Stomach (tissue), 4 donors: ENCODE data around the gene LGI1.

Experiments
- POLR2A ChIP-seq, 4 donors: fragments of 450-650 bp; IDR thresholded peaks; one replicate each; pipeline ENCODE4 v1.6.1; 2016; ENCODE audit warnings: antibody characterized with exemption in 4 of 4, control low read depth in 2 of 4, mild to moderate bottlenecking in 1 of 4, moderate library complexity in 1 of 4
- POLR2AphosphoS5 ChIP-seq, 3 donors: sonication (generic); formaldehyde crosslinking; IDR thresholded peaks; one replicate each; pipeline ENCODE4 v1.6.1; 2016; ENCODE audit warnings: antibody characterized with exemption in 3 of 3
- TF ChIP-seq, protein P1 (sequence below), 7 experiments: fragments of 450-650 bp in 4 of 7; fragments of 200-600 bp in 3 of 7; sonication (generic) in 3 of 7; IDR thresholded peaks; one replicate each; pipeline ENCODE4 v1.5.1; 2016 to 2019; ENCODE audit warnings: antibody characterized with exemption in 7 of 7, control low read depth in 2 of 7, mild to moderate bottlenecking in 1 of 7

- no peak for TF ChIP-seq POLR2A (IDR thresholded peaks at IDR 0.05)
- TF ChIP-seq, protein P1, sequence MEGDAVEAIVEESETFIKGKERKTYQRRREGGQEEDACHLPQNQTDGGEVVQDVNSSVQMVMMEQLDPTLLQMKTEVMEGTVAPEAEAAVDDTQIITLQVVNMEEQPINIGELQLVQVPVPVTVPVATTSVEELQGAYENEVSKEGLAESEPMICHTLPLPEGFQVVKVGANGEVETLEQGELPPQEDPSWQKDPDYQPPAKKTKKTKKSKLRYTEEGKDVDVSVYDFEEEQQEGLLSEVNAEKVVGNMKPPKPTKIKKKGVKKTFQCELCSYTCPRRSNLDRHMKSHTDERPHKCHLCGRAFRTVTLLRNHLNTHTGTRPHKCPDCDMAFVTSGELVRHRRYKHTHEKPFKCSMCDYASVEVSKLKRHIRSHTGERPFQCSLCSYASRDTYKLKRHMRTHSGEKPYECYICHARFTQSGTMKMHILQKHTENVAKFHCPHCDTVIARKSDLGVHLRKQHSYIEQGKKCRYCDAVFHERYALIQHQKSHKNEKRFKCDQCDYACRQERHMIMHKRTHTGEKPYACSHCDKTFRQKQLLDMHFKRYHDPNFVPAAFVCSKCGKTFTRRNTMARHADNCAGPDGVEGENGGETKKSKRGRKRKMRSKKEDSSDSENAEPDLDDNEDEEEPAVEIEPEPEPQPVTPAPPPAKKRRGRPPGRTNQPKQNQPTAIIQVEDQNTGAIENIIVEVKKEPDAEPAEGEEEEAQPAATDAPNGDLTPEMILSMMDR (IDR thresholded peaks at IDR 0.05): no peak
- no peak for TF ChIP-seq POLR2AphosphoS5 (IDR thresholded peaks at IDR 0.05)
Observed at GRCh38 chr10:93775356-93775755, 17.6 kb downstream of the LGI1 start.
